GM21529 (cell line): ENCODE data around the gene MORN4.
"Not testable (repeated sequence)": the region's sequence is repeated elsewhere in the genome, so short reads cannot be mapped to it uniquely, and the experiment has no call there.

Source experiments
- ATAC-seq: cut with Tn5 transposase; IDR thresholded peaks from one replicate; pipeline ENCODE4 v1.9.1; 2021; ENCODE audit not compliant: unreplicated experiment

MORN4 gene

GRCh38 chr10:97598407-97599271, 34.7 kb downstream of the MORN4 start:
- ATAC-seq, result no peak

- no peak for ATAC-seq
These were observed 35.5 kb downstream of the MORN4 start for GRCh38 chr10:97597778-97598177.

- no peak for ATAC-seq
These were observed 36.9 kb downstream of the MORN4 start for GRCh38 chr10:97596101-97597082.

- no peak for ATAC-seq
These were observed 39.9 kb downstream of the MORN4 start for GRCh38 chr10:97593421-97593820.

- ATAC-seq, result no peak
These were observed 42.4 kb downstream of the MORN4 start for GRCh38 chr10:97590748-97591495.

GRCh38 chr10:97590082-97590747, 43.1 kb downstream of the MORN4 start:
- ATAC-seq, result no peak

GRCh38 chr10:97589479-97589878, 43.8 kb downstream of the MORN4 start, which contains the start of gene C10orf62:
TSS of gene C10orf62 (plus strand) at chr10:97589721. CDS start at chr10:97589898, 177 bp downstream.
- no peak for ATAC-seq

- ATAC-seq, result no peak
These were observed 46.1 kb downstream of the MORN4 start for GRCh38 chr10:97587183-97587582.

- ATAC-seq, result no peak
These were observed 47.9 kb downstream of the MORN4 start for GRCh38 chr10:97585439-97585811.

GRCh38 chr10:97584798-97585438, 48.4 kb downstream of the MORN4 start:
- no peak for ATAC-seq

GRCh38 chr10:97584060-97584797, 49.1 kb downstream of the MORN4 start, which contains the start of gene HOGA1:
TSS of gene HOGA1 (plus strand) at chr10:97584389. CDS start at chr10:97584704, 315 bp downstream.
- ATAC-seq, result peak; percentile 69

GRCh38 chr10:97583476-97583875, 49.8 kb downstream of the MORN4 start:
- no peak for ATAC-seq

GRCh38 chr10:97582169-97582568, 51.1 kb downstream of the MORN4 start:
- no peak for ATAC-seq

GRCh38 chr10:97580421-97581367, 52.6 kb downstream of the MORN4 start:
- no peak for ATAC-seq

GRCh38 chr10:97578171-97578844, 55.0 kb downstream of the MORN4 start:
- ATAC-seq, result no peak

- no peak for ATAC-seq
These were observed 55.6 kb downstream of the MORN4 start for GRCh38 chr10:97577701-97578100.

GRCh38 chr10:97576487-97576886, 56.8 kb downstream of the MORN4 start:
- ATAC-seq, result not testable (repeated sequence)
